GM23338 (cell line): Measurements from ENCODE around the gene TYW3. TPM values are rescaled to one million over a fixed set of nuclear protein-coding genes. Genes with fewer than 3 reads are reported as not detected.

Experiments used
- ATAC-seq: fragments of 200-7000 bp; cut with Tn5 transposase; 3 replicates; pipeline ENCODE4 v1.9.1; 2020
- DNase-seq: peaks from one replicate; pipeline ENCODE4 v3.0.0-alpha.2; 2015; ENCODE audit warnings: low spot score
- H2AFZ ChIP-seq: fragments of 200-600 bp; sonication (generic); 2 replicates; pipeline ENCODE4 v1.8.0; 2016; ENCODE audit warnings: antibody characterized with exemption, mild to moderate bottlenecking, moderate library complexity
- H3F3A ChIP-seq: fragments of 200-600 bp; sonication (generic); replicated peaks from 2 replicates; pipeline ENCODE4 v1.8.0; 2017; ENCODE audit warnings: antibody characterized with exemption, mixed run types, low read depth
- H3K27ac ChIP-seq: fragments of 200-600 bp; sonication (generic); 2 replicates; pipeline ENCODE4 v1.6.1; 2016; ENCODE audit warnings: low read depth
- H3K27me3 ChIP-seq: fragments of 200-600 bp; sonication (generic); 2 replicates; pipeline ENCODE4 v1.8.0; 2016; ENCODE audit warnings: mild to moderate bottlenecking, mixed run types, moderate library complexity; ENCODE audit not compliant: insufficient read depth
- H3K36me3 ChIP-seq: fragments of 200-600 bp; sonication (generic); 2 replicates; pipeline ENCODE4 v1.8.0; 2016; ENCODE audit warnings: mild to moderate bottlenecking; ENCODE audit not compliant: insufficient read depth
- H3K4me1 ChIP-seq: fragments of 200-600 bp; sonication (generic); 2 replicates; pipeline ENCODE4 v1.8.0; 2016; ENCODE audit warnings: mild to moderate bottlenecking, moderate library complexity; ENCODE audit not compliant: insufficient read depth
- H3K4me2 ChIP-seq: fragments of 200-600 bp; sonication (generic); 2 replicates; pipeline ENCODE4 v1.7.1; 2017; ENCODE audit warnings: mixed run types
- H3K4me3 ChIP-seq: fragments of 200-600 bp; sonication (generic); 2 replicates; pipeline ENCODE4 v1.6.1; 2016; ENCODE audit warnings: mixed run types
- H3K79me2 ChIP-seq: fragments of 200-600 bp; sonication (generic); replicated peaks from 2 replicates; pipeline ENCODE4 v1.8.0; 2017; ENCODE audit warnings: mild to moderate bottlenecking; ENCODE audit not compliant: insufficient read depth
- H3K9me2 ChIP-seq: fragments of 200-600 bp; sonication (generic); 2 replicates; pipeline ENCODE4 v1.8.0; 2017; ENCODE audit not compliant: insufficient read depth
- H4K20me1 ChIP-seq: fragments of 200-600 bp; sonication (generic); replicated peaks from 2 replicates; pipeline ENCODE4 v1.8.0; 2017; ENCODE audit warnings: mild to moderate bottlenecking; ENCODE audit not compliant: insufficient read depth
- H3K27ac Mint-ChIP-seq: 2 replicates; pipeline ENCODE4 v1.8.0; 2020; ENCODE audit warnings: inconsistent platforms, mild to moderate bottlenecking, moderate library complexity, mixed read lengths
- H3K27me3 Mint-ChIP-seq: 3 replicates; pipeline ENCODE4 v1.8.0; 2022; ENCODE audit warnings: low read depth, mild to moderate bottlenecking, moderate library complexity, mixed read lengths, inconsistent platforms; ENCODE audit not compliant: insufficient read depth, poor library complexity
- H3K36me3 Mint-ChIP-seq: 3 replicates; pipeline ENCODE4 v1.8.0; 2021; ENCODE audit warnings: low read depth, mild to moderate bottlenecking, inconsistent platforms, moderate library complexity, mixed read lengths
- H3K4me1 Mint-ChIP-seq: 3 replicates; pipeline ENCODE4 v1.8.0; 2020; ENCODE audit warnings: mild to moderate bottlenecking, inconsistent platforms, mixed read lengths
- H3K4me3 Mint-ChIP-seq: 3 replicates; pipeline ENCODE4 v1.8.0; 2021; ENCODE audit warnings: moderate library complexity, mild to moderate bottlenecking, inconsistent platforms, mixed read lengths
- H3K9me3 Mint-ChIP-seq: 3 replicates; pipeline ENCODE4 v1.8.0; 2020; ENCODE audit warnings: moderate library complexity, mild to moderate bottlenecking, inconsistent platforms, mixed read lengths
- CREB1 ChIP-seq: fragments of 250-450 bp; sonication (Bioruptor Pico); IDR thresholded peaks from 2 replicates; pipeline ENCODE4 v1.5.0; 2020; ENCODE audit warnings: low read depth, mild to moderate bottlenecking, moderate library complexity
- CTCF ChIP-seq, 2 experiments: fragments of 200-600 bp in 1 of 2; sonication (generic) in 1 of 2; conservative IDR thresholded peaks; 2 replicates each; pipeline versions ENCODE4 v1.5.1 to v1.6.1; 2016 to 2017; ENCODE audit warnings: antibody characterized with exemption in 2 of 2, low read depth in 2 of 2, mild to moderate bottlenecking in 2 of 2, moderate library complexity in 1 of 2
- ETS1 ChIP-seq: IDR thresholded peaks from 2 replicates; pipeline ENCODE4 v1.6.1; 2016; ENCODE audit warnings: antibody characterized with exemption
- EZH2 ChIP-seq: fragments of 200-600 bp; sonication (generic); IDR thresholded peaks from one replicate; pipeline ENCODE4 v1.8.0; 2017; ENCODE audit warnings: antibody characterized with exemption, mild to moderate bottlenecking, low read depth; ENCODE audit not compliant: unreplicated experiment
- EZH2phosphoT487 ChIP-seq: fragments of 200-600 bp; sonication (generic); IDR thresholded peaks from one replicate; pipeline ENCODE4 v1.8.1; 2018; ENCODE audit warnings: antibody characterized with exemption; ENCODE audit not compliant: unreplicated experiment
- JUNB ChIP-seq: IDR thresholded peaks from one replicate; pipeline ENCODE4 v1.6.1; 2016; ENCODE audit warnings: antibody characterized with exemption; ENCODE audit not compliant: unreplicated experiment
- NANOG ChIP-seq: IDR thresholded peaks from 2 replicates; pipeline ENCODE4 v1.6.1; 2016; ENCODE audit warnings: antibody characterized with exemption, borderline replicate concordance
- POLR2AphosphoS5 ChIP-seq: IDR thresholded peaks from 2 replicates; pipeline ENCODE4 v1.6.1; 2016; ENCODE audit warnings: antibody characterized with exemption, low read depth
- REST ChIP-seq: IDR thresholded peaks from one replicate; pipeline ENCODE4 v1.6.1; 2018; ENCODE audit warnings: antibody characterized with exemption; ENCODE audit not compliant: unreplicated experiment
- STAT1 ChIP-seq: IDR thresholded peaks from one replicate; pipeline ENCODE4 v1.6.1; 2016; ENCODE audit warnings: antibody characterized with exemption; ENCODE audit not compliant: unreplicated experiment
- ZNF114 ChIP-seq: fragments of 250-450 bp; sonication (Bioruptor Pico); IDR thresholded peaks from 2 replicates; pipeline ENCODE4 v1.5.0; 2020; ENCODE audit warnings: mild to moderate bottlenecking, moderate library complexity
- ZNF331 ChIP-seq: fragments of 250-450 bp; sonication (Bioruptor Pico); IDR thresholded peaks from 2 replicates; pipeline ENCODE4 v1.5.0; 2020; ENCODE audit warnings: low read depth, mild to moderate bottlenecking, moderate library complexity
- polyA plus RNA-seq: library from polyadenylated mRNA; unstranded; fragments of >200 nt; fragmentation: Nextera tagmentation; extraction: Ambion mirVana; gene quantifications from 2 replicates; pipeline ENCODE4 v1.2.1, GENCODE V29; 2016
- total RNA-seq: library from RNA; depleted of rRNA; stranded (reverse); fragments of >200 nt; shearing (Covaris generic); gene quantifications from 2 replicates; pipeline ENCODE4 v1.2.3, GENCODE V29; 2014

Gene TYW3
- total and polyA plus RNA-seq, 2 experiments from 2014 or later = 29.6 to 66.8 TPM

GRCh38 chr1:74690909-74691308 lies 42.0 kb upstream of the TYW3 start:
- H3K27ac ChIP-seq = no peak overlapping the region
- no peaks in the 10 kb centered on the region for H3K9me2 ChIP-seq
- no peaks in the 10 kb centered on the region for H3K36me3 Mint-ChIP-seq
- peaks cover 9% of the 10 kb centered on the region for H3K4me1 Mint-ChIP-seq
- no peaks in the 10 kb centered on the region for H3K27me3 ChIP-seq
- no peaks in the 10 kb centered on the region for H4K20me1 ChIP-seq
- H3K4me3 ChIP-seq = no peak overlapping the region
- H3K36me3 ChIP-seq = no peaks in the 10 kb centered on the region
- H3K79me2 ChIP-seq = no peaks in the 10 kb centered on the region
- TF ChIP-seq POLR2AphosphoS5 = no peak
- TF ChIP-seq EZH2 = no peak
- TF ChIP-seq ZNF114 (CRISPR knock-in tag) = no peak
- TF ChIP-seq NANOG = no peak
- TF ChIP-seq REST = no peak
- TF ChIP-seq CREB1 = no peak
- no peak for TF ChIP-seq EZH2phosphoT487
- no peak for TF ChIP-seq ZNF331 (CRISPR knock-in tag)
- TF ChIP-seq JUNB = no peak
- TF ChIP-seq STAT1 = no peak
- DNase-seq (no peak), ATAC-seq (no peak)
- H3K27me3 Mint-ChIP-seq = no peaks in the 10 kb centered on the region
- H2AFZ ChIP-seq = no peak overlapping the region; the same call in 1 of the 2 replicates
- H3K4me3 Mint-ChIP-seq = no peak overlapping the region
- no peaks in the 10 kb centered on the region for H3F3A ChIP-seq
- H3K27ac Mint-ChIP-seq = no peak overlapping the region
- no peaks in the 10 kb centered on the region for H3K4me1 ChIP-seq
- no peak overlapping the region for H3K4me2 ChIP-seq
- no peaks in the 10 kb centered on the region for H3K9me3 Mint-ChIP-seq

GRCh38 chr1:74693473-74693872 lies 39.5 kb upstream of the TYW3 start:
- Histone ChIP-seq H3K4me1 (no peaks in the 10 kb centered on the region), H3K27me3 (no peaks in the 10 kb centered on the region), H2AFZ (no peak overlapping the region), H4K20me1 (no peaks in the 10 kb centered on the region), H3F3A (no peaks in the 10 kb centered on the region), H3K79me2 (no peaks in the 10 kb centered on the region), H3K27ac (no peak overlapping the region), H3K4me3 (no peak overlapping the region), H3K9me2 (no peaks in the 10 kb centered on the region), H3K4me2 (no peak overlapping the region), H3K36me3 (no peaks in the 10 kb centered on the region)
- ATAC-seq (no peak), DNase-seq (no peak)
- H3K27ac Mint-ChIP-seq = no peak overlapping the region
- H3K4me1 Mint-ChIP-seq = peaks cover 9% of the 10 kb centered on the region
- no peaks in the 10 kb centered on the region for H3K9me3 Mint-ChIP-seq
- no peak overlapping the region for H3K4me3 Mint-ChIP-seq
- H3K27me3 Mint-ChIP-seq = no peaks in the 10 kb centered on the region
- H3K36me3 Mint-ChIP-seq = no peaks in the 10 kb centered on the region
- TF ChIP-seq EZH2 (no peak), CTCF (conservative IDR thresholded peaks at IDR 0.05; ENCODE audit: low read depth in 2 of 2) (no peak), STAT1 (no peak), JUNB (no peak), ETS1 (no peak), NANOG (no peak), CREB1 (no peak), EZH2phosphoT487 (no peak), REST (no peak)
